SH-SY5Y (cell line): ENCODE results near the gene CTIF.

Source experiments
- GATA2 ChIP-seq: IDR thresholded peaks from 2 replicates; pipeline ENCODE4 v1.6.1; 2011; ENCODE audit warnings: mild to moderate bottlenecking, low read depth, low read length
- GATA3 ChIP-seq: IDR thresholded peaks from 2 replicates; pipeline ENCODE4 v1.6.1; 2011; ENCODE audit warnings: low read depth, mild to moderate bottlenecking, low read length, moderate library complexity

The CTIF gene

DNA sequence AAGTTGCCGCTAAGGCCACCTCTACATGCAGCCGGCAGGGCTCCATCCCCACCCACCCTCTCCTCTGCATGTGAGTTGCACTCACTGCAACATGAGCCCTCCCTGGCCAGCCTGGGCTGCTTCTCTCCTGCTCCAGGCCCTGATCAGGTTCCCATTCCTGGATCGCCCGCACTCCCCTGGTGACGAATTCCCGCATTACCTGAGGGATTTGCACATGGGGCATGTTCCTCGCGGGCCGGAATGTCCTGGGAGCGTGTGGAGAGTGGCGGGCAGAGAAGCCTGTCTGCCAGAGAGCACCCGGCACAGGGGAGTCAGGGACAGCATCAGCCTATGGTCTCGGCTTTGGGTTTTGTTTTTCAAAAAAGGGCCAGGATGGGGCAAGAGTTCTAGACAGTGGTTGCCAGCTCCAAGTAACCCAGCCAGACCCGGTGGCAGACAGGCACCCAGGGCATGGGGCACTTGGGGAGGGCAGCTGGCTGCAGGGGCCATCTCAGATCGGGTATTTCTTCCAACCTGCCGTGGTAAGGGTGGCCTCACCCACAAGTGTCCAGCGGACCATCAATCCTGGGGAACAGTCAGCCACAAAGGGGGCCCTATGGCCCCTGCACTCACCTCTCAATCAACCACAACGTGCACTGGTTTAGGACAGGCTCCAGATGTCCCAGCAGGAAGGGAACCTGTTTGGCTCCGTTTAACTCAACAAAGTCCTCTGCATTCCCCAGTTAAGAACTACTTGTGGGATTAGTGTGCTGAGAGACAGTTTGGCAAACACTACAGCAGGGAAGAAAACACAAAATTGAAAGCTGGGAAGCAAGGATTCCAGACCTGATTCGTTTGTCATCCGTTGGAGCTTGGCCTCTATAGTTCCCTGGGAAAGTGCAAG is 224.2 kb downstream of the CTIF start:
- TF ChIP-seq GATA3: no peak
- TF ChIP-seq GATA2: no peak

DNA sequence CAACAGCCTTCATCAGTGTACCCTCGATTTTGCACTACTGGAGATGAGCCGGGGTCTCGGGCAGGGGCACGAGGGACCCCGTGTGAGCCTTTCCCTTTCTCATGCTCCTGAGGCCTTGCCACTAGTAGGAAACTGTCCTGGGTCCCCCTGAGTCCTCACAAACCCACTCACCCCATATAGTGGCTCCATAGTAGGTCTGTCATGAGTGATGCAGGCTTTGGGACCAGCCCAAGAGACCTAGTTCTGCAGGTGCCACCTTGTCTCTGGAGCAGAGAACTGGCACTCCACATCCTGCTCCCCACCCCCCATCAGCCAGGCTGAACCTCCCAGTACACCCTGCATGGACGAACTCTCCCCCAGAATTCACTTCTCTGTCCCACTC is 224.9 kb downstream of the CTIF start:
- TF ChIP-seq GATA2 (no peak), GATA3 (no peak)

DNA sequence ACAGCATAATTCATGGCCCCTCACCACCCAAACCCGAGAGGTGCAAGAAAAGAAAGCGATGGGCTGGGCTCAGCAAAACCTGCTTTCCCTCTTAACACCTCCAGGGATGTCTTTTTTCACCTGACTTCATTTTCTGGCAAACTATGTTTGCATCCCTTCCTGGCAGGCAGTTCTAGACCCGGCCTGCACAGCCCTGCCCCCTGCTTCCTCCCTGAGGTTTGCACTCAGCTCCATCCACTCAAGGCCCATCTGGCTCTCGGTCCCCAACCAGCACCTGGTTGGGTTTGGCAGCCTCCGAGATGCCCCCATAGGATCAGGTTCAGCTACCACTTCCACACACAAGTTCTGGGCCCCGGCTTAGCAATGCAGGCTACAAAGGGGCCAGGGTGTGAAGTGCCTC is 226.2 kb downstream of the CTIF start:
- TF ChIP-seq GATA3 (no peak), GATA2 (no peak)

DNA sequence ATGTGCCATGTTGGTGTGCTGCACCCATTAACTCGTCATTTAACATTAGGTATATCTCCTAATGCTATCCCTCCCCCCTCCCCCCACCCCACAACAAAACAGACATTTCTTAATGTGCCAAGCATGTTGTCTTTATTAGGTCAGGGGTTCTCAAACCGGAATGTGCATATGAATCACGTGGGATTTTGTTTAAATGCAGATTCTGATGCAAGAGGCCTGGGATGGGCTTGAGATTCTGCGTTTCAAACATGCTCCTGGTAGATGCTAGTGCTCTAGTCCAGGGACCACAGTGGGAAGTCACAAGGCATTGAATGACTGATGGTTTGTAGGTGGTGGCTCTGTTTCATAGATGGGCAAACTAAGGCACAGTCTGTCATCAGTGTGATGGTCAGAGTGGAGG is 227.2 kb downstream of the CTIF start:
- no peak for TF ChIP-seq GATA3
- no peak for TF ChIP-seq GATA2

DNA sequence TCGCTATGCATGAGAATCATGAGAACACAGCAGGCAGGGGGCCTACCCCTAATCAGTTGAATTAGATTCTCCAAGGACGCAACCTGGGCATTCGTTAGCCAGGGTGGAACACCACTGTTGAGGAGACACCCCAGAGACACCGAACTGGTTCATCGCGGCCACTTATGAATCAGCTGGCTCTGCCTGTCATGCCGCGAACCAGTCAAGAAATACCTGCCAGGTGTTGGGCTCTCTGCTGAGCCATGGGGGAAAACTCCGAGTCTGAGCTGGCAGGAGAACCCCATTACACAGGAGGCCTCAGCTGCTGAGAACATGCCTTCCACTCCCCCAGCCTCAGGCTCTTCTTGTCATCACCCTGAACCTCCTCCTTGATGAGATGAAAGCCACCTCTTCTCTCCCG is 227.7 kb downstream of the CTIF start:
- no peak for TF ChIP-seq GATA3
- no peak for TF ChIP-seq GATA2

DNA sequence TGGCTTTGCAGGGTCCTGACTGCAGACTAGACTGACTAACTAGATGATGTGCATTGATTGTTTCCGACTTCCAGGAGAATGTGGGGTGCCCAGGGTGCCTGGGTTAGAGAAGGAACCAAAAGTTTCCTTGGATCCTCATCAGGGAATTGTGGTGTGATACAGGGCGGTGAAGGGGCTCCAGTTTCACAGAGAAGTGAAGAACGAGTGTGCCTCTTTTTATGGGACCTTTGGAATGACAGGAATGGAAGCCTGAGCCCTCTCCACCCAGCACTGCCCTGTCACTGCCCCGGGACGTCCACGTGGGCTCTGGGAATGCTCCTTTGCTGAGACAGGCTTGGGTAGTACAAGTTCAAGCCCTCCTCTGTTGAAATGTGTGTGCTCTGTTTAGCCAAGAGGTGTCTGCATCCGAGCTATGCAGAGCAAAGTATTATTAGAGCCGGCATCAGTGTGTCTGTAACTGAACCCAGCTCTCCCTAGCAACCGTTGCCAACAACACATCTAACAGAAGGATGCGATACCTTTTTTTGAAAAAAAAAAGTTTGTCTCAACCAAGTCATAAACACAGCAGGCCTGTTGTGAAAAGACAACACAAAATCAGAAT is 228.4 kb downstream of the CTIF start:
- TF ChIP-seq GATA3: no peak
- no peak for TF ChIP-seq GATA2

DNA sequence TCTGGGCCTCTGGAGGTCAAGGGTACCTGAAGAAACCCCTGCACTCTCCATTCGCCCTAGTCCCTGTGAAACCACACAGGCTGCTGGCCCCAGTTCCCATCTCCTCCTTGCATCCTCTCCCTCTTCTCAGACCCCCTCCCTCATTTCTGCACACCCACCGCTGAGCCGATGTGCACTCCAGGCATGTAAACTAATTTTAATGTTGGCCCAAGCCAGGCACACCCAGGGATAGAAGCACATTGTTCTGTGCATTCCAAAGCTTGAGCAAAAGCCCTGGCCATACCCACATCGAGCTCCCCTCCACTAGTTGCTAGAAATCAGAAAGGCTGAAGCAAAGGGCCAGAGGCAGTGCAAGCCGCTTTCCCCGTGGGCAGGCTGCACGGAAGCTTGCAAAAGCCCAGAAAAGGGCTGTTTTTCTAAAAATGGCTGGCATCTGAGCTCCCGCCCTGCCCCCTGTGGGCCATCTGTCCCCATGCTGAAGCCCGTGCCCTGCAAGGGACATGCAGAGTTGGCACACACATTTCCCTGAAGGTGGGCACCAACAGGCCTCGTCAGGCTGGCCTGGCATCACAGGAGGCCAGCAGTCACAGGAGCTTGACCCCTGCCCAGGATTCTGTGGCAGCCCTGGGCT is 230.3 kb downstream of the CTIF start:
- TF ChIP-seq GATA2: no peak
- no peak for TF ChIP-seq GATA3

DNA sequence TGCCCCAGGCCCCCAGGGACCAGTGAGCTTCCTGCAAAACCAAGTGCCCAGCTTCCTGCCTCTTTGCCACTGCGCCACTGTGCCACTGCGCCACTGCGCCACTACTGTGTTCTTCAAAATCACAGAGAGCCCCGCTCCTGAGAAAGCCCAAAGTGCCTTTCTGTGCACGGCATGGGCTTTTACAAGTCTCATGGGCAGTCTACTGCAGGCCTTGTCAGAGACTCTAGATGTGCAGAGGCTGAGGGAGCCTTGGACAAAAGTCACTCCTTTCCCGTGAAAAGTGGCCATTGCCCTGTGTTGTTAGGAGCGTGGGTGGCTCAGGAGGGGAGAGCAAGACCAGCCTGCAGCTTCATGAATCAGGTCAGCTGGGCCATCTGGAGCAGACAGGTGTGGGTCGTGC is 231.4 kb downstream of the CTIF start:
- TF ChIP-seq GATA2 (no peak), GATA3 (no peak)

DNA sequence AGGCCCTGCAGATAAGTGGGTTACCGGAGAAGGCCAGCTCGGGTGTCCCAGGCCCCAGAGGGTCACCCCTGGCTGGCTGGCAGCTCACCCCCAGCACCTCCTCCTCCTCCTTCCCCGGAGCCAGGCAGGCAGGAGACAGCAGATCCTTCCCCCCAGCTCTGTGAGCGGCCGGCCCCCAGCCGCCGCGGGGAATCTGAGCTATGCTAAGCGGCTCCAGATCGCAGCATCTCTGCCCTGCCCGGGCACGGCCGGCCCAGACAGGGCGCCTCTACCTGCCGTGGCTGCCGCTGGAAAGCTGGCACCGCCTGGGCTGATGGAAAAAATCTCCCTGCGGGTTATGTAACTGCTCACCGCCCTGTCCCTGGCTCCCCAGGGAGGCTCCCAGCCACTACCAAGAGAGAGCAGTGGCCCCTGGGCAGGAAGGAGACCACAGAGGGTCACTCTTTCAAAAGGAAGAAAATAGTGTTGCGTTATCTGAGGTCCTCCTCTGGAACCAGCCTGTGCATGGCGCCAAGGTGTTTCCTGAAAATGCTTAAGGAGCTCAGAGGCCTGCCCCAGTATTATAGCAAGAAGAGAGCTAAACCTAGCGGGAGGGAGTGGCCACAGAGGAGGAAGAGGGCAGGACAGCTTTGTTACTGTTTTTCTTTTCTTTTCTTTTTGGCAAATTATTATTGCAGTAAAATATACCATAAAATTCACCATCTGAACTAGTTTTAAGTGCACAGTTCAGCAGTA is 233.0 kb downstream of the CTIF start:
- TF ChIP-seq GATA2: no peak
- no peak for TF ChIP-seq GATA3

DNA sequence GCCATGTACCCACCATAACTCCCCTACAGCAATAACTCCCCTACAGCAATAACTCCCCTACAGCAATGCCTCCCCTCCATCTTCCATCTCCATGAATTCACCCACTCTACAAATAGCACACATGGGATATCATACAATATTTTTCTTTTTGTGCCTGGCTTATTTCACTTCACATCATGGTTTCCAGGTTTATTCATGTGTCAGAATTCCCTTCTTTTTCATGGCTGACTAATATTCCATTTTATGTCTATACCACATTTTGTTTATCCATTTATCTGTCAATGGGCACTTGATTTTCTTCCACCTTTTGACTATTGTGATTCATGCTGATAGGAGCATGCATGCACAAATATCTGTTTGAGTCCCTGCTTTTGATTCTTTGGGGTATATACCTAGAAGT is 233.6 kb downstream of the CTIF start:
- TF ChIP-seq GATA3 (no peak), GATA2 (no peak)

DNA sequence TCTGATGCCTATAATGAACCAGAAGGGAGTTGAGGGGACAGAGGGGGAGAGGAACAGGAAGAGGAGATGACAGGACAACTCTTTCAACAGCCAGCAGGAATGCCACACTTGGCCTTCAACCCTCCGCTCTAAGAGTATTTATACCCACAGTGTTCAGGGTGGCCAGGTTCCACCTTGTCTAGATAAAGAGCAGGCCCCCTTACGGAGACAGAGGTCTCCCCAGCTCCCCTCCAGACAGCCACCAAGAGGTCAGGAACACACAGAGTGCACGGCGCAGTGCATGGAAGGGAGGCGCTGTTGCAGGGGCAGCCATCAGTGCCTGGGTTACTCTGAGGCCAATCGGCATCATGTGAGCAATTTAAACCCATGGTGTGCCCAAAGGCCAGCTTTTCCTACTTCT is 235.0 kb downstream of the CTIF start:
- TF ChIP-seq GATA2 (no peak), GATA3 (no peak)

DNA sequence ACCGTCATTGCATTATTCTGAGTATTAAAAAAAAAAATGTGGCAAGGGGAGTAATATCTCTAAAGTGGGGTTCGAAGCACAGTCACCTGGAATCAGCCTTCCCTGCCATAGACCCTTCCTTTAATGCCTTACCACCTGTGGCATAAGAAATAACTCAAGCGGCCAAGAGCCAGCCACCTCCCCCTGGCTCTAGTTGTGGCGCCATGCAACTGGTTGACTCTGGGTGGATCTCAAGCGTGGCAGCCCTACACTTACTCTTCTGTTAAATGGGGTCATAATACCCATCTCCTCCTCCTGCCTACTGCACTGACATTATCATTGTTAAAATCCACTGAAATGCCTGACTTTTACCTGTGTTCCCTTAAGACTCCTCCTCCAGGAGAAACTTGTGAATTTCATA is 236.1 kb downstream of the CTIF start:
- TF ChIP-seq GATA3 (no peak), GATA2 (no peak)

DNA sequence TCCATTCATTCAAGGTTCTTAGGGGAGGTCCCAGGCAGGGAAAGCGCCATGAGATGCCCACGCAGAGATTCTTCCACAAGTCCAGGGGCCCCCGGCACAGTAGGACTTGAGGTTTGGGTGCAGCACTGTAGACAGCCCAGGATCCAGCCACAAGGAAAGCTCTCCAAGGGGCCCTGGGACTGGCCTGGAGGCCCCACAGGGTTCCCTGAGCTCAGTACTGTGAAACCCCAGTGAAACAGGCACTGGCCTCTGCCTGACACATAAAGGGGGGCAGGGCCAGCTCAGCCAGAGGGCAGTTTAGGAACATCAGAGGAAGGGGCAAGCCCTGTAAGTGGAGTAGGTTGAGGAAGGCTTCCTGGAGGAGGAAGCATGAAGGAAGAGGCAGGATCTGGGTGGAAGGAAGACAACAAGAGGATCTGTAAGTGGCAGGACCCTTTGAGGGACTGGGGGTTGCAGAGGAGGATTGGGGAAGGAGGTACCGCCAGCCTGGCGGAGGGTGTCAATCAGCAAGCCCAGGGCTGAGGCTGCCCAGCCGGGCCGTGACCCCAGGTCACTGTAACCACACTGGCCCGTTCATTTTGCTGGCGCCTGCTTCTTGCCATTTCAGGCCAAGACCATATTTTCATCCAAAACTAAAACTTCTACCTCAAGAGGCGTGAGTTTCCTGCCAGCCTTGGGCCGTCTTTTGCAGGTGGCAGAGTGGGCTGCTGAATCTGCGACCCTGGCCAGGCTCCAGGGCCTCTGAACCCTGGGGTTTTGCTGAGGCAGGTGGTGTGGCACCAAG is 236.7 kb downstream of the CTIF start:
- TF ChIP-seq GATA2: no peak
- no peak for TF ChIP-seq GATA3
